RPMI7951 (cell line): ENCODE measurements around the gene ARMC7. TPM values are rescaled to one million over a fixed set of nuclear protein-coding genes. Genes with fewer than 3 reads are reported as not detected.
"Not testable (repeated sequence)": the region's sequence is repeated elsewhere in the genome, so short reads cannot be mapped to it uniquely, and the experiment has no call there.

Source experiments
- DNase-seq: peaks from one replicate; pipeline ENCODE4 v3.0.0-alpha.2; 2012; ENCODE audit warnings: low read depth
- total RNA-seq: library from RNA; depleted of rRNA; stranded (reverse); fragments of >200 nt; shearing (Covaris generic); gene quantifications from 2 replicates; pipeline ENCODE4 v1.2.3, GENCODE V29; 2014; rRNA removed

Gene ARMC7
- total RNA-seq, 1 experiment from 2014 or later = 3.7 TPM

DNA sequence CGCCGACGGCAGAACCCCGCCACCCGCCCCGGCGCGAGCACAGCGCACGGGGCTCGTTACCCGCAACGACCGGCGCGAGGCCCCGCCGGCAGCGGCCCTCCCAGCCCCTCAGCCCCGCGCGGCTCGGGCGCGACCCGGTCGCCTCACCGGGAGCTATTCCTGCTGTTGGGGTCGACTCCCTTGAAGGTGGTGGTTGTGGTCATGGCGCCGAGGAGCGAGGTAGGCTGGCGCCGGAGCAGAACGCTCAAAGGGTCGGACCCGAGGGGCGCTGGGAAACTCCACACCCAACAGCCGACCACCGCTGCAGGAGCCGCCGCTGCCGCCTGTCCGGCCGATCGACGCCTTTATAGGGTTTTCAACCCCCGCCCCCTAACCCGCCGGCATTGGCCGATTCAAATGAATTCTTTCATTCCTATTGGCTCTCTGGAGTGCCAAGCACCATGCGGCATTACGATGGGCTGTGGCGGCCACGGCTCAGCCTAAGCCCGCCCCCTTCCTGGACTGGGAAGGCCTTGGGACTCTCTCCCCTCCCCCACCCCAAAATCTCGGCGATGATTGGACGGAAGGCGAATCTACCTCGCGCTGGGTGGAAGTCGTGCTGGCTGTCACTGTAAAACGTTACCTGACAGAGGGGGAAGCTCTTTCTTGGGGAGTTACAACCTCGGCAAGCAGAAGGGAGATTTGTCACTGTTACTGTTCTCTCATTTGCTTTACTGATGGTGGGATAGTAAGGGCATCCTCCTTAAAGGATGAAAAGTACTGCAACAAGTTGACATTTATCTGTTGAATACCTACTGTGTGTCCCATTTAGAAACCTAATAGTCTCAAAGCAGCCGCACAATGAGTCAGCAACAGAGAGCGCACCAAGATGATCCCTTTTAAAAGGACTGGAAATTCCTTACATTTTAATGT is 44.7 kb downstream of the ARMC7 start, which contains the start of gene JPT1:
TSS of gene JPT1 (minus strand) at position 318 of the 912 bp plus-strand sequence. CDS start at position 203, 115 bp downstream.
- peak; percentile 97 for DNase-seq

DNA sequence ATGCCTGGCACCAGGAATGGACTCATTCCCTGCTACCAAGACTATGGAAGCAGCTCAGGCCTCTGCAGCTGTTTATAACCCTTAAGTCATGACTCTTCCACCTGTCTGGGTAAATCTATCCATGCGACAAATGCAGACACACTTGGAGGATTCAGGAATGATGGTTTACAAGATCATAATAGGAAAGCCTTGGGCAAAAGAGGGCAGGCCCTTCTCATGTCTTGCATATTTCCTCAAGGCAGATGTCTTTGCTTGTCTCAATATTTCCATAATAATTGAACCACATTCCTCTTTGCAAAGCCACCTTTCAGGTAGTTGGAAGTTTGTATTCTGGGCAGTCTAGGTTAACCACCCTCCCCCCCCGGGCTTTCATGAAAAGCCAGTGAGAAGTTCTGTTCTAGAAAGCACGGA is 45.4 kb downstream of the ARMC7 start:
- no peak for DNase-seq

DNA sequence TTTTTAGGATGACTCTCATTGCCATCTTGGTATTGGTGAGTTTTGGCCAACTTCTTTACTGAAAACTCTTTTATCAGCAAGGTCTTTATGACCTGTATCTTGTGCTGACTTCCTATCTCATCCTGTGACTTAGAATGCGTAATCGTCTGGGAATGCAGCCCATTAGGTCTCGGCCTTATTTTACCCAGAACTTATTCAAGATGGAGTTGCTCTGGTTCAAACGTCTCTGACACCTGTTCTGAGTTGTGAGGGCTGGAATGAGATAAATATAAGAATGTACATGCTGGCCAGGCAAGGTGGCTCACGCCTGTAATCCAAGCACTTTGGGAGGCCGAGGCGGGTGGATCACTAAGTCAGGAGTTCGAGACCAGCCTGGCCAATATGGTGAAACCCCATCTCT is 48.7 kb downstream of the ARMC7 start:
- not testable (repeated sequence) for DNase-seq

GRCh38 chr17:75159196-75160031 is 49.6 kb downstream of the ARMC7 start:
- DNase-seq = peak; percentile 7

DNA sequence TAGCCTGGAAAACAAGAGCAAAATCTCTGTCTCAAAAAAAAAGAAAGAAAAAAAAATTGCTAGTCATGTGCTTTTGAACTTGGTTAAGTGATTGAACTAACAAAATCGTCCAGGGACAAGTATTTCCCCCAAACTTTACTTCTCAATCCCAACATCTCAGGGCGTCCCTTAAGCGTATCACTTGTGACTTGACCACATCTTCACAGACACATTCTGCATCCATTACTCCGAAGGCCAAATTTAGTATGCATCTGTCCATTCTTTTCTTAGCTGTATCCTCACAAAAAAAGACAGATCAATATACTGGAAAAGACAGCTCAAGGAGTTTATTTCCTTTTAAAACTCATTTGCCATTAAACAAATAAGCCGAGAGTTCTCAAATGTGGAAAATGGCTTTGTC is 50.4 kb downstream of the ARMC7 start:
- no peak for DNase-seq

DNA sequence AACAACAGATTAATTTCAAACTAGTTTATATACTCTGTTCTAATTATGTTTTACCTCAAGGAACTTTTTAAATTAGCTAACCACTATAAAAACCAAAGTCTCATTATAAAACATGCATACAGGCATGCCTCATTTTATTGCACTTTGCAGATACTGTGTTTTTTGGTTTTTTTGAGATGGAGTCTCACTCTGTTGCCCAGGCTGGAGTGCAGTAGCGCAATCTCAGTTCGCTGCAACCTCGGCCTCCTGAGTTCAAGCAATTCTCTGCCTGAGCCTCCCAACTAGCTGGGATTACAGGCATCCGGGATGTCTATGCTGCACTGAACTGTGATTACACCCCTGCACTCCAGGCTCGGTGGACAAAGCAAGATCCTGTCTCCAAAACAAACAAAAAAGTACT is 53.3 kb downstream of the ARMC7 start:
- no peak for DNase-seq

GRCh38 chr17:75164606-75165005 is 54.8 kb downstream of the ARMC7 start:
- not testable (repeated sequence) for DNase-seq

- no peak for DNase-seq
These were observed 59.2 kb downstream of the ARMC7 start for GRCh38 chr17:75168998-75169397.

DNA sequence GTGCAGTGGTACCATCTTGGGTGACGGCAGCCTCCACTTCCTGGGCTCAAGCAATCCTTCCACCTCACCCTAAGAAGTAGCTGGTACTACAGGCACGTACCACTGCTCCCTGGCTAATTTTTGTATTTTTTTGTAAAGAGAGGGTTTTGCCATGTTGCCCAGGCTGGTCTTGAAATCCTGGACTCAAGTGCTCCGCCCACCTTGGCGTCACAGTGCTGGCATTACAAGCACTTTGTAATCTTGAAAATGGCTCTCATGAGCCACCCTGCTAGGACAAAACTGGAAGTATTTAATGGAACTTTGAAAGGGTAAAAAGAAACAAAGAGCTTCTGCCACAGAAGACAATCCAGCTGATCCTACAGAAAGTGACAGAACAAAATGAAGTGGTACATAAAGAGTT is 63.8 kb downstream of the ARMC7 start:
- DNase-seq = no peak

- no peak for DNase-seq
These were observed 65.2 kb downstream of the ARMC7 start for GRCh38 chr17:75174996-75175395.

DNA sequence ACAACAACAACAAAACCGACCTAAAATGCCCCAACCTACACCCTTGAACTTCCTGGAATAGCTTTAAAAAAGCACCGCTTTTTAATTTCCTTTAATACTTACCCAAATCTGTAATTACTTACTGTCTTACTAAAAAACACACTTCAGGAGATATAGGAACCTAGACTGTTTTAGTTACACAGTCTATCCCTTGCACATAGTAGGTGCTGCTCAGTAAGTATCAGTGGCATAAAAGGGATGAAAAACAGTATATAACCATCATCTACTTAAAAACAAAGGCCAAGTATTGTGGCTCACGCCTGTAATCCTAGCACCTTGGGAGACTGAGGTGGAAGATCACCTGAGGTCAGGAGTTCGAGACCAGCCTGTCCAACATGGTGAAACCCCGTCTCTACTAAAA is 66.9 kb downstream of the ARMC7 start:
- no peak for DNase-seq

GRCh38 chr17:75178453-75178852 is 68.7 kb downstream of the ARMC7 start:
- DNase-seq = no peak

Other genes with a start within 250 kb of the ARMC7 start
- 3.4 and 6.1 TPM in 2 replicates for gene FDXR, start 237.0 kb upstream of the ARMC7 start, total RNA-seq
- gene FADS6, start 216.3 kb upstream of the ARMC7 start, total RNA-seq = not detected in 2 replicates
- gene USH1G, start 186.7 kb upstream of the ARMC7 start, total RNA-seq = not detected in 2 replicates
- not detected in 2 replicates for gene OTOP2, start 185.7 kb upstream of the ARMC7 start, total RNA-seq
- not detected in 2 replicates for gene OTOP3, start 174.1 kb upstream of the ARMC7 start, total RNA-seq
- 0.10 and 0.60 TPM in 2 replicates for gene HID1, start 137.2 kb upstream of the ARMC7 start, total RNA-seq
- gene CDR2L, start 122.3 kb upstream of the ARMC7 start, total RNA-seq = 8.4 and 8.9 TPM in 2 replicates
- gene MRPL58, start 97.3 kb upstream of the ARMC7 start, total RNA-seq = 48.8 and 69.0 TPM in 2 replicates
- gene ATP5PD, start 63.0 kb upstream of the ARMC7 start, total RNA-seq = 369 and 413 TPM in 2 replicates
- 11.8 and 13.5 TPM in 2 replicates for gene KCTD2, start 62.7 kb upstream of the ARMC7 start, total RNA-seq
- gene SLC16A5, start 22.0 kb upstream of the ARMC7 start, total RNA-seq = 6.6 and 8.8 TPM in 2 replicates
- 78.1 and 78.9 TPM in 2 replicates for gene NT5C, start 21.8 kb downstream of the ARMC7 start, total RNA-seq
- gene JPT1, start 44.5 kb downstream of the ARMC7 start, total RNA-seq = 281 and 336 TPM in 2 replicates
- 128 and 141 TPM in 2 replicates for gene SUMO2, start 73.0 kb downstream of the ARMC7 start, total RNA-seq
- gene NUP85, start 95.7 kb downstream of the ARMC7 start, total RNA-seq = 58.0 and 62.7 TPM in 2 replicates
- 6.4 and 8.4 TPM in 2 replicates for gene GGA3, start 151.6 kb downstream of the ARMC7 start, total RNA-seq
- 54.8 and 58.2 TPM in 2 replicates for gene MRPS7, start 151.9 kb downstream of the ARMC7 start, total RNA-seq
- 7.4 and 9.3 TPM in 2 replicates for gene MIF4GD, start 161.3 kb downstream of the ARMC7 start, total RNA-seq
- 7.3 and 7.9 TPM in 2 replicates for gene SLC25A19, start 179.5 kb downstream of the ARMC7 start, total RNA-seq